Esophagus muscularis mucosa (tissue), 3 donors: Measurements from ENCODE around the gene APOD.

Experiments used
- EP300 ChIP-seq: sonication (generic); formaldehyde crosslinking; IDR thresholded peaks from one replicate; pipeline ENCODE4 v1.6.1; 2017; ENCODE audit warnings: antibody characterized with exemption
- TF ChIP-seq, protein P1 (sequence below), 3 experiments: fragments of 200-600 bp in 2 of 3; fragments of 450-650 bp in 1 of 3; sonication (generic) in 2 of 3; IDR thresholded peaks; one replicate each; pipeline ENCODE4 v1.5.1; 2017 to 2019; ENCODE audit warnings: antibody characterized with exemption in 3 of 3, mild to moderate bottlenecking in 2 of 3, moderate library complexity in 1 of 3

DNA sequence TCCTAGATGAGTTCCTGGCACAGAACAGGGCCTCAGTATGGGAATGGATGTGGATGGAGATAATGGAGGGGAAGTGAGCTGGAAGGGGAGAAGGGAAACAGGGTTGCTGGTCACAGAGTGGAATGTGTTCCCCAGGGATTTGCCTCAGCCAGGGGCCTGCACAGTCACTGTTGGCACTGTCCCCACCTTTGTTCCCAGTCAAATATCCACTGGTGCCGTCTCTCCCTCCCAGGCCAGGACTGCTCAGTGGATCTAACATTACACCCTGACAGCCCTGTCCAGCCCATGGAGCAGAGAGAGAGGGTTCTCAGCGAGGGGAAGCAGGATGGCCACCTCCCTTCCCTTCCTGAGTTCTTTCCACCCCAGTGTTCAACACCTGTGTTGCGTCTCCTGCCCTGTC, 39.1 kb downstream of the APOD start:
- TF ChIP-seq, protein P1, sequence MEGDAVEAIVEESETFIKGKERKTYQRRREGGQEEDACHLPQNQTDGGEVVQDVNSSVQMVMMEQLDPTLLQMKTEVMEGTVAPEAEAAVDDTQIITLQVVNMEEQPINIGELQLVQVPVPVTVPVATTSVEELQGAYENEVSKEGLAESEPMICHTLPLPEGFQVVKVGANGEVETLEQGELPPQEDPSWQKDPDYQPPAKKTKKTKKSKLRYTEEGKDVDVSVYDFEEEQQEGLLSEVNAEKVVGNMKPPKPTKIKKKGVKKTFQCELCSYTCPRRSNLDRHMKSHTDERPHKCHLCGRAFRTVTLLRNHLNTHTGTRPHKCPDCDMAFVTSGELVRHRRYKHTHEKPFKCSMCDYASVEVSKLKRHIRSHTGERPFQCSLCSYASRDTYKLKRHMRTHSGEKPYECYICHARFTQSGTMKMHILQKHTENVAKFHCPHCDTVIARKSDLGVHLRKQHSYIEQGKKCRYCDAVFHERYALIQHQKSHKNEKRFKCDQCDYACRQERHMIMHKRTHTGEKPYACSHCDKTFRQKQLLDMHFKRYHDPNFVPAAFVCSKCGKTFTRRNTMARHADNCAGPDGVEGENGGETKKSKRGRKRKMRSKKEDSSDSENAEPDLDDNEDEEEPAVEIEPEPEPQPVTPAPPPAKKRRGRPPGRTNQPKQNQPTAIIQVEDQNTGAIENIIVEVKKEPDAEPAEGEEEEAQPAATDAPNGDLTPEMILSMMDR (IDR thresholded peaks at IDR 0.05) = no peak
- no peak for TF ChIP-seq EP300
